Retina (tissue), 1 donor: ENCODE measurements around the gene LIN7A.

Source experiments
- DNase-seq: peaks from one replicate; pipeline ENCODE4 v3.0.0-alpha.2; 2016

LIN7A gene

DNA sequence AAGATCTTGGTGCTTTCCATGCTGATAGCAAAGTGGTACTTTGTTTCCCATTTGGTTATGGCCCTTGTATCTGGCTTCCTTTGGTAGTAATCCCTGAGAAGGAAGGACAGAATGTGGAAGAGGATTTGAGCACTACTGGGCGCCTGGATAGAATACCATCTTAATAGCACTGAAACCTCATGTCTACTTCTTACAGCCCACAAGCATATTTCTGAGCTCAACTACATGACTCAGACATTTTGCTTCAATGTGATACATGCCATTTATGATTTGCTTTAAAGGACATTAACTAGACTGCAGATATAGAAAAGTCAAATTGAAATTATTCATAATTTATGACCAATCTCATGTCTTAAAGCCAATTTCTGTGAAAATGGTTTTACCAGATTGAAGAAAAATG is 80.4 kb downstream of the LIN7A start:
- DNase-seq = no peak

DNA sequence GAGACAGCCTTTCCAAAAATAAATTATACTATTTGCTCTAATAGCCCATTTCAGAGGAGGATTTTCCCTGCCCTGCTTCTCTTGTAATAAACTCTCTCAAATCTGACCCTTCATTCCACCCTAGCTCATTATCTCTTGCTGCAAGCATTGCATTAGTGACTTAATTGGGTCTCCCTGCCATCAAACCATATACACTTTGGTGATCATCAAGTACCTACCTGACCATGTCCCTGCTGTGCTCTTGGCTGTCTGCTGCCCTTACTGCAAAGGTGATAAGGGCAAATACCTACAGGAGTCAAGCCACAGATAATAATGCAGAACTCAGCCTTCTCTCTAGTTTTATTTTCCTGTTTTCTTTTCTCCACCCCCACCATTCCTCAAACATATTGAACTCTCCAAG is 88.4 kb downstream of the LIN7A start:
- no peak for DNase-seq

DNA sequence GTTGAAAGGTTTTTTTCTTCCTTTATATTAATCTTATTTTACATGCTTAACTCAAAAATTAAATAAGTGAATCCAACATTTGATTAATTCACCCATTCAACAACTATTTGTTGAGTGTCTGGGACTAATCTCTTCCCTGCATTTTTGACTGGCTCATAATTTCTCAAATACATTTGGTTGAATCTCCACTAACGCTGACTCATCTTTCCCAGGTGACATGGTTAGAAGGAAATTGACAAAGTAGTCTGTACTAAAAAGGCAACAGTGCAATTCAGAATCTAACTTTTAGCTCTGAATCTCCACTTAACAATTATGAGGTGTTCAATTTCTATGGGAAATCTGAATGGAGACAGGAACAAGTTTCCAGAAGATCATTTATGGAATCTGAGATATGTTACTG is 88.9 kb downstream of the LIN7A start:
- no peak for DNase-seq

DNA sequence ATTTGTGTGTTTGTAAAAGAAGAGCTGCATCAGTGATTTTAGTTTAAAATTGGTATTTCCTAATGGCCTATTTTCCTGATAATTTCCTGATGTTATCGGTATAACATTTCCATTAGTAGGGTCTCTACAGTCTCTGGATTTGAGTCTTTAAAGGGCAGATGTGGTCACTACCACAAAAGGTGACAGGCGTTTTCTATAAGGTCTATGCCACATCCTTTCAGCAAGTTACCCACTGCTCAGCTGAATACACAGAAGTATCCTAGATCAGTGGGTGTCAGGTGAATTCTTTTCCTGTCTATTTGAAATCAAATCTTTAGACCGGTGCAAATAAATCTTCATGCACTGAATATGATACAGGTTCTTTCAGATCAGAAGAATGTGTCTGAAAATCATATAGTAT is 90.2 kb downstream of the LIN7A start:
- no peak for DNase-seq

DNA sequence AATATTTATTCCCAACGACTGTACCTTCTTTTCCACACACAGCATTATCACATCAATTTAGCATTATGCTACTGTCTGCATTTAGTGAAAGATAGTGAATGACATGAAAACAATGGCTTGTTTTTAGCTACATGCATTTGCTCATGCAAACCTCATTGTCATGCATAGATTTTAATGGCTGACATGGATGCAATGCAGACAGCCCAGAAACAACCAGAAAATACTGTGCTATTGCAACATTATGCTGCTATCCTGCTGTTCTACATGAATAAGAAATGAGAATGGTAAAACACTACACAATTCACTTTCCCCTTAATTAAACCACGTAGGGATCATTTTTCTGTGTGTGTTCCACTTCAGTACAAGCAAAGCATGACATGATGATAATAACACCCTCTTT is 90.8 kb downstream of the LIN7A start:
- no peak for DNase-seq

DNA sequence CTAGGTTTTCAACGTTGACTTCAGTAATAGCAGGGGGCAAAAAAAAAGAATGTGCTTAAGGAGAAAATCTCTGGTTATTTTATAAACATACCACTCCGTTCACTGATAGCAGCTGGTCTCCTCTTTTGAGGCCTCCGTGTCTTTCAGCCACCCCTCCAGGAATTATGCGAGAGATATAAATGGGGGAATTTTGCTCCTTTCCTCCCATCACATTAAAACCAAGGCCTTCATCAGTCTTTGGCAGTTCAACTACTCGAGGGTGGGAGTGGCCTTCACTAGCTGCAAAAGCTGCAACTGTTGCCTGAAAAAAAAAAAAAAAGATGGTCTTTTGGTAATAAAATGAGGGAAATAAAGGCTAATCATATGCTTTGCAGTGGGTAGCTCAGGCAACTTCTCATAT is 92.1 kb downstream of the LIN7A start:
- DNase-seq = no peak

DNA sequence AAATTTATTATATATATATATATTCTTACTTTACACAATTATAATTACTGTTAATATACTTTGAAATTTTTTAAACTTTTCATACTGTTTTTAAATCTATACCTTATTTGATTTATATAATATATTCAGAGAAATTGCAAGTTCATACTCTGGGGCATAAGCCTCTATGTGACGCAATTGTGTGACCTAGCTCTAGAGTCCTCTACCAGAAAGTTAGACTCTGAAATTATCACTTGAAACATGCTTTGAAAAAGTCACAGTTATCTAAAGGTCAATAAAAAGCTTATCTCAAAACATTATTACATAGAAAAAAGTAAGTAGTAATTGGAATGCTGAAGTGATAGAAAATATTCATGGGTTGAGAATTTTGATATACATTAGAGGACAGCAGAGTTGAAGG is 93.8 kb downstream of the LIN7A start:
- no peak for DNase-seq

DNA sequence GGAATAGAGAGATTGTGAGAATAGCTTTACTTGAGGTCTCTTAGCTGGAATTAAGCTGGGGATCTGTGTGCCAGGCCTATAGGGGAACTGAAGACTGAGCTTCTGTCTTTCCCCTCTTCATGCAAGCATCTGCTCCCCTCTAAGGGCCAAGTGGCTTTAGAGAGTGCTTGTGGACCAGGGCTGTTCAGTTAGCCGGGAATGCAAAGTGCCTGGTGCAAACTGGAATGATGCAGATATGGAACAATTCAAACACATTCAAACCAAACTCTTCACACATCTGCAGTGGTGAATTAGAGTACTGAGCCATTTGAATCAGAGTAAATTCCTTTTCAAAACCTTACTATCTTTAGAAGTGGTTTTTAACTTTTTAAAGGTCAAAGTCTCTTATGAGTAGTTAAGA is 99.0 kb downstream of the LIN7A start:
- no peak for DNase-seq

DNA sequence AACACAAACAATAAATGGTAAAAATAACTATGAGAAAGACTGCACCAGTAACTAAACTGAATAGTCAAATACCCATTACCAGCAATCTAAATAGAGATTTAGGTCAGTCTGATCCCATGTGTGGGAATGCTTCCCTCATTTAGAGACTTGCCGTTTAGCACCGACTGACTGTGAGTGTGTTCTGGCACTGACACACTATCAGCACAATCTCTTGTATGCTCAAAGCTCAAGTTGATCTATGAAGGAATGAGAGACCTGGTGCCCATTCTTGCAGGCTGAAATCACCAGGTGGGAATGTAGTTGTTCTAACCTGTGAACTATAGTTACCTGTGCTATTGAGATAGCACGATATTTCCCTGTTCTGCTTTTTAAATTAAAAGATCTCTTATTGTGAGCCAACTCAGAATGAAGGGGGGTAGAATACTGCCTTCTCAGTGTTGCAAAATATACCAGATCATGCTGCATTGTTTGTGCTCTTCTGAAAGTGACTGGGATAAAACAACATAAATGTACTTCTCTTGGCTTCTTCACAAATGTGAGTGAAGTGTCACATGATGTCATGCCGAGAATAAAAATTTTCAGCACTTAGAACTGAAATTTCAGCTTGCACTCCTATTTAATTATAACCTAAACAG is 99.6 kb downstream of the LIN7A start:
- no peak for DNase-seq

DNA sequence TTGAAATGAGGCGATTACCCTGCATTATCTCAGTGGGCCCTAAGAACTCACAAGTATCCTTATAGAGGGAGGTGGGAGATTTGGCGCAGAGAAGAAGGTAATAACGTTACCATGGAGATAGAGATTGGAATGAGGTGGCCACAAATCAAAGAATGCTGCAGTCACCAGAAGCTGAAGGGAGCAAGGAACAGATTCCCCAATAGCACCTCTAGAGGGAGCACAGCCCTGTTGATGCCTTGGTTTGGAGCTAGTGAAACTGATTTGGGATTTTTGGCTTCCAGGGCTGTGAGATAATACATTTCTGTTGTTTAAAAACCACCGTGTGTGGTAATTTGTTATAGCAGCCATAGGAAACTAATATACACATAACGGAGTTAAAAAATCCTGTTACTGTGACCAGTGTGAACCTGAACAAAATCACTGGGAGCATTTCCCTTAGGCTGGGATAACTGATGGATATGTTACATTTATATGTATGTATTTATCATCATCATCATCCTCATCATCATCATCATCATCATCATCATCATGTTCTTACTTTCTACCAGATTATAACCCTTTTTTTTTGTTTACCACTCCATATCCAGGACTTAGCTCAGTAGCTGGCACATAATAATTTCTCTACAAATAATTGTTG is 100.3 kb downstream of the LIN7A start:
- peak; percentile 36 for DNase-seq

DNA sequence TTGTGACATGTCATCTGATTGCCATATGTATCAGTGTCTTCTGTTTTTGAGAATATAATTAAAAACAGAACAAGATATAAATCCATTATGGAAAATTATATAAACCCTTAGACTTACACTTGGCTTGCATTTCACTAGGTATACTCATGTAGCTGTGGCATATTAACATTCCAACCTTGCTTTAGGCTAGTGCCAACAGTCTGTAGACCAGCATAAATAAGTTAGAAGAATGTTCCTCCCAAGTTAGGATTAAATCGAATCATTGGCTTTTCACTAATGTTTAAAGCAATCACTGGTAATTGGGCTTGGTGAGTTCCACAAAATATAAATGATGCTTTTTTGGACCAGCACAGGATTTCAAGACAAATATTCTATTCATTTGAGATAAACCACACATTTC is 103.0 kb downstream of the LIN7A start:
- DNase-seq = no peak

DNA sequence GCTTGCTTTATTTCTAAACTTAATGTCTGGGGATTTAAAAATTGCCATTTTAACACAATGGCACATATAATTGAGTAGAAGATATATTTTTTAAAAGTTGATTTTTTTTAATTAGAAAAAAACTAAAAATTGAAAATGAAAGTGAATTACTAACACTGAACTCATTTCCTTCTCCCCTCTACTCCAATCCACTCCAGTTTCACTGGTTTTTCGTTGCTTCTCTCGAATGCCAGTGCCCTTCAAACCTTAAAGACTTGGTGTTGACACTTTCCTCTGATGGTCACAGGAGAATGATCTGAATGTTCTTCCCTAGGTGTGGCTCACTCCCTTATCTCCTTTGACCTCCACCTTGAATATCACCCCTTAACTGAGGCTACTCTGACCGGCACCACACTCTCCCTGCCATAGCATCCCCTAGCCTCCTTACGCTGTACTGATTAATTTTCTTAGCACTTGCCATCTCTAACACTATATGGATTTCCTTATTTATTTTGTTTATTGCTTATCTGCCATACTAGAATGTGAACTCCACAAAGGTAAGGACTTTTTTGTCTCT is 107.1 kb downstream of the LIN7A start:
- no peak for DNase-seq

DNA sequence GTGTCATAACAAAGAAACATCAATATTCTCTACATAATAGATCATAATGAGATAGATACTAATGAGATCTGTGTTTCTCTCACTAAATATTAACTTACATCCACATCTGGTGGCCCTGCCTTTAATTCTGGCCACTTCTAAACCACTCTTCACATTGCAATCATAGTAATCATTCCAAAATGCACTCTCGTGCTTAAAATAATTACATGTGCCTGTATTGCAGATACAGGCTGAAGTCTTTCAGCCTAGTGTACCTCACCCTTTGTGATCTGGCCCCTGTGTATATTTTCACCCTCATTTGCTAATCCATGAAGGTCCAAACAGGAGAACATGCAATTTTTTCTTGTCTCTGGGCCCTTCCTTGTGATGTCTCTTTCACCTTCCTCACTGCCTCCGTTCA is 108.0 kb downstream of the LIN7A start:
- DNase-seq = no peak

DNA sequence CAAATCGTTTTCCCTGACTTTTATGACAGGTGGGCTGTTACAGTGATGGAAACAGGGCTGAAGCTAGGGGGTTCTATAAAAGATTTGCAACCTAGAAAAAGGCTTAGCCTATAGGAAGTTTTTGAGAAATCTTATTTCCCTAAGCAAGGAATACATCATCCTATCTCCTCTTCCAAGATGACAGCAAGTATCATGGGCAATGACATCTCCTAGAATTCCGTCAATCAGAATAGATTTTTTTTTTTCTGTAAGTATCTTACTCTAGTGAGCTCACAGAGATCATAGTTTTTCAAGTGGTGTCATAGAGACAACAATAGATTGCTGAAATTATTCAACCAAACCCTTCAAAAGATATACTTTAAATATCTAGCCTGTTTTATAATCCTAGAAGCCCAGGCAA is 112.2 kb downstream of the LIN7A start:
- no peak for DNase-seq

DNA sequence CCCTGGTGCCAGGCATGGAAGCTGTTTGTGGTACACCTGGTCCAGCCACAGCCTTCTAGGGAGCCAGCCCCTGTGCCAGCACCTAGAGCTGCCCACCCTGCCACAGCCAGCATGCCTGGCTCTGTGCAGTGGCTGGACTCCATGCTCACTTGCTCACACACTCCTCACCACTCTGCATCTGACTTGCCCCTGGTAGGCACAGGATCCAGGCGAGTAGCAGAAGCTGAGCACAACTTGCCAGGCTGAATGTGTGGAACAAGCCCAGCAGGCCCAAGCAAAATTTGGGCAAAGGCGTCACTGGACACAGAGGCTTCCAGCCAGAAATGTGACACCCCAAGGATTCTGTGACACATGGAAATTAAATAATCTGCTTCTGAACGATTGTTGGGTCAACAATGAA is 114.3 kb downstream of the LIN7A start:
- no peak for DNase-seq

DNA sequence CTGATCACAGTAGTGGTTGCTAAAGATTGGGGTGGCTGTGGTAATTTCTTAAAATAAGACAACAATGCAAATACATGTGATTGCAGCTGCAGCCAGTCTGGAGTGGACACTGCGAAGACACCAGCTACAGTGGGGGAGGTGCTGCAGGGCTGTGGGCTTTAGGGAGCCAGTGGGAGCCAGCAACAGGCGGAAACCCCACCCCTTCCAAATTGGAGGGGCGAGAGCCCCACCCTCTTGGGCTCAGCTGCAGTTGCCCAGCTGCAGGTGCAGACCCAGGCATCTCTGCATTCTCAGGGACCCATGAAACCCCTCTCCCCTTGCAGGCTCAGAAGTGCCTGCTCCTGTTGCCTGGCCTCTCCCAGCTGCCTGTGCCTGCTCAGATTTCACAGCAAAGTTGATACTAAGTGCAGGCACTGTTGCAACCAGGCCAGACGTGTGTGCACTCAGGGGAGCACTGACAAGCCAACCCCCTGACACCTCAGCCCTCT is 116.2 kb downstream of the LIN7A start:
- DNase-seq = no peak

DNA sequence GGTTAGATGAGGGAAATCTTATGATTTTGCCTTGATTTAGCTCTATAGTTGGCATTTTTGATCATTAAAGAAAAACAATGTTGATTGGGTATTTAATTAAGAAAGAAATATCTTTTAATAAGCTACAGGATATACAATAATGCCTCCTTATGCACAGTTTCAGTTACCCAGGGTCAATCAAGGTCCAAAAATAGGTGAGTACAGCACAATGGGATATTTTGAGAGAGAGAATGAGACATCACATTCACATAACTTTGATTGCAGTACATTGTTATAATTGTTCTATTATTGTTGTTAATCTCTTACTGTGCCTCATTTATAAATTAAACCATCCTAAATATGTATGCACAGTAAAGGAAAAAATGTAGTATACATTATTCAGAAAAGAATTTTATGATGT is 118.9 kb downstream of the LIN7A start:
- no peak for DNase-seq

DNA sequence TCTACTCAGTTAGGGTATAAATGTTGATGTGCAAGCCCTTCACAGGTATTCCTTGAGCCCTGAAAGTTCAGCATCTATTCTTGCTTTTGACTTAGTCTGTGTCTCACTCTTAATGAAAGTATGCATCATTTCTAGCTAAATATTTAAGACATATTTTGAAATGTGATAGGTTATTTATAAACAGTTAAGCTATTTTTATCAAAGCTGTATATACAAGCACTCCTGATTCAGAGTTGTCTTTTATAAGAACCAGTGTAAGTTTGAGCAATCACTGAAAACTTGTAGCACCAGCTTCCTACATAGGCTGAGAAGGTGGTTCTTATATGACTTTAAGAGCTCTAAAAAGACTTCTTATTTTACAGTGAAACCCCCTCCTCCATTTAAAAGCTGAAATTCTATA is 122.4 kb downstream of the LIN7A start:
- DNase-seq = no peak

DNA sequence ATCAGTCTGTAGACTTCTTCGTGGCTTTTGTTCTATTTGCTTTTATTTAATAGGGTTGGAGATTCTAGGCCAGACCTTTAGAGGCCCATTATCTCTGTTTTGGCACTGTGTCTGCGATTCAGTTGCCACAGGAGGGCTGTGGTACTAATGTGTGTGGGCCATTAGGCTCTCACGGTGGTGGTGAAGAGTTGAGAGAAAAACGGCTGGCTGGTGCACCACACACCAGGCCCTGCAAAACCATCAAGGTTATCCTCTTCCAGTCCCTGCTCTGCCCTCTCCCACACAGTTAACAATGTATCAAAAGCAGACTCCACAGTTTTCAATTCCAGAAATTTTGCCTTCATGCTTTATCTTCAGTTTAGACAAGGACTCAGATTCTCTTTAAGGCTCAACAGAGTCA is 123.3 kb downstream of the LIN7A start:
- DNase-seq = no peak

DNA sequence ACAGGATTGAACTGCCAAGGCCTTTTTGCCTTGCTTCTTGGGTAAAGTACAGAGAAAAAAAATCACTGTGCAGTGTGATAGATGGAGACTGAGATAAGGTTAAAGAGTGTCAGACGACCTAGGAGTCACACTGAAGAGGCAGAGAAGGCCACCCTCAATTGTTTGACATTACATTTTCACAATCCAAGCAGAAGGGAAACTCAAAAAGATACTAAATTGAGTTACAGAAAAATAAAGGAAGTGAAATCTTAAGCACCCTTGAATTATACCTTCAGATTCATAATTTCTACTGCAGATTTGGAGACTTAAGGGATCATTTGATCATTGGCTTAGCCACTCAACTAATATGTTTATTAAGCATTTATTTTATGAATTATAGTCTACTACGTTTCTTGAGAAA is 123.9 kb downstream of the LIN7A start:
- DNase-seq = no peak

DNA sequence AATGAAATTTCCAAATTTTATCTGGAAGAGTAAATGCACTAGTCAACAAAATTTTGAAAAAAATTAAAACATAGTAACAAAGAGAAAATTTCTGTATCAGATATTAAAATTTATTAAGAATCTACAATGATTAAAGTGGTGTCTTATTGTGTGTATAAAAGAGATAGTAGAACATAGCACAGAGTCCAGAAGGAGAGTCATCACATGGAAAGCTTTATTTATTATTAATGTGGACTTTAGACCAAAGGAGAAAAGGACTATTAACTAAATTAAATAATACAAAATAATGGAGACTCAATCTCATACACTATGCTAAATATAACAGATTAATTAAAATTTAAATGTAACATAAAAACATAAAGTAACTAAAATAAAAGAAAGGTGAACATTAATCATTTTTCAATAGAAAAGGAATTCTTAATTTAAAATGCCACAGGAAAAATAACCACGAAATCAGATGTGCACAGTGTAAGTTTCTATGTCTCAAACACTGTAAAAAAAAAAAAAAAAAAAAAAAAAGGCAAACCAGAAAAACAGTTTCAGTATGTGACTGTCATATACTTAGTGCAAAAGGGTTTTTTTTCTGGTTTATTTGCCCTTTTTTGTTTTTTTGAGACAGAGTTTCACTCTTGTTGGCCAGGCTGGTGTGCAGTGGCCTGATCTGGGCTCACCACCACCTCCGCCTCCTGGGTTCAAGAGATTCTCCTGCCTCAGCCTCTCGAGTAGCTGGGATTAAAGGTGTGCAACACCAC is 125.6 kb downstream of the LIN7A start:
- DNase-seq = no peak

DNA sequence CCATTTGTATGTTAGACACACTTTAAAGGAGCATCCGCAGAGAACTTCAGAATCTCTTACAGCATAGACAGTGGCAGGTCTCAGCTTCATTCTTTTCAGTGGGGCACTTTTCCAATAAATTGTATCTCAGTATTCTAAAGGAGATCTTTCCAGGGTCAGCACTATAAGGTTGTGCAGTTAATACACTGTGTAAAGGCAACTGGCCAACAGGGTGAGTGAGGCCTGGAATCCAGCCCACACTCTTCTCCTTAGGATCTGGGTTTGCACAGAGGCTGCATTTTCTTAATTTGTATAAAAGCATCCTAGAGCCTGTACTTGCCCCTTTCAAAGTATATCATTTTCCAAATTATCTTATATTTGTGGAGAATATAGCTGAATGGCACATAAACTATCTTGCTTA is 126.9 kb downstream of the LIN7A start:
- DNase-seq = no peak

DNA sequence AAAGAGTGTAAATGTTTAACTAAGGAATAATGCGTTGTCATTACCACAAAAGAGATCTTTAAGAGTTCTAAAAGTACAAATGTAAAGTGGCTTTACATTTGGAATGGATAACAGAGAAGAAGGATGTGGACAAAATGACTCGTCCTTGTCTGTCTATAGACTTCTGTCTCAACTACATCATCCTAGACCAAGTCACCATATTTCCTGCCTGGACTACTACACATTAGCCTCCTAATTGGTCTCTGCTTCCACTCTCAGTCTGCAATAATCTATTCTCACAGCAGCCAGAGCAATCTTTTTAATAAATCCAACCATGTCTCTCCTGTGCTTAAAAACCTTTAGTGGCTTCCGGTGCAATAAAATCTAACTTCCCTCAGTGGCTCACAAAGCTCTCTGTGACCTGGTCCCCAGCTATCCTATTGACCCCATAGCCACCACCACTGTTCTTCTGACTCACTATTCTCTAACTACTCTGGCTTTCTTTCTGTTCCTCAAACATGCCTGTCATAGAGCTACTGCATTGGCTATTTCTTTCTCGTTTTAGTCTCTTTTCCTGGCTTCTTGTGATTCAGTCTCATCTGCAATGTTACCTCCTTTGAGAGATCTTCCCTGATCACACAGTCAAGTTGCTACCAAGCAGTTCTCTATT is 130.0 kb downstream of the LIN7A start:
- DNase-seq = no peak

DNA sequence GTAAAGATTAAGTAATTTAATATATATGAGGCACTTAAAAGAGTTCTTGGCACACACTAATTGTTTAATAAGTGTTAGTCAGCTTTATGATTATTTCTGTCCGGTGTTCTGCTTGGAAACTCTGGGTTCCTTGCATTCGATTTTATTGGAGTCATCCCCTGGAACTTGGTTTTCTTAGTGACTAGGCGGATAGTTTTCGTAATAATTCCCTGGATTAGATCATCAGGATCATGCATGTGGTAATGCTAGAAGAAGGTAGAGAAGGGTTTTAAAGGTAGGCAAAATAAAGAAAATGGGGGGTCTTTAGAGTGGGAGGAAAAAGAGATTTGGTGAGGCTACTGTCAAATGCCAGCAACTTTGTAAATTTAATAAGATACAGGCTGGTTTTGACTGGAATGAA is 132.6 kb downstream of the LIN7A start:
- no peak for DNase-seq
